HG03558 (cell line): ENCODE measurements around the gene POGLUT2.

Experiments
- ATAC-seq: cut with Tn5 transposase; IDR thresholded peaks from one replicate; pipeline ENCODE4 v1.9.1; 2021; ENCODE audit warnings: moderate number of reproducible peaks; ENCODE audit not compliant: unreplicated experiment; ENCODE audit errors: extremely low read depth

Gene POGLUT2

GRCh38 chr13:102771298-102772041 lies 27.3 kb downstream of the POGLUT2 start:
- ATAC-seq, result no peak

- ATAC-seq, result no peak
Observed at GRCh38 chr13:102770435-102770834, 28.3 kb downstream of the POGLUT2 start.

- no peak for ATAC-seq
Observed at GRCh38 chr13:102769679-102770078, 29.1 kb downstream of the POGLUT2 start.

GRCh38 chr13:102768909-102769308 lies 29.9 kb downstream of the POGLUT2 start:
- no peak for ATAC-seq

GRCh38 chr13:102763741-102764140 lies 35.0 kb downstream of the POGLUT2 start:
- ATAC-seq, result no peak

GRCh38 chr13:102761071-102761470 lies 37.7 kb downstream of the POGLUT2 start:
- no peak for ATAC-seq

GRCh38 chr13:102758842-102759241 lies 39.9 kb downstream of the POGLUT2 start:
- no peak for ATAC-seq

GRCh38 chr13:102757006-102757405 lies 41.8 kb downstream of the POGLUT2 start:
- no peak for ATAC-seq

GRCh38 chr13:102751886-102752285 lies 46.9 kb downstream of the POGLUT2 start:
- no peak for ATAC-seq

- ATAC-seq, result no peak
Observed at GRCh38 chr13:102742506-102742905, 56.3 kb downstream of the POGLUT2 start.

GRCh38 chr13:102742101-102742500 lies 56.7 kb downstream of the POGLUT2 start:
- ATAC-seq, result no peak
